H1 (cell line): Measurements from ENCODE around the gene CLCF1. TPM values are rescaled to one million over a fixed set of nuclear protein-coding genes. Genes with fewer than 3 reads are reported as not detected.

Experiments used
- CHD7 ChIP-seq: fragments of 300-600 bp; sonication (generic); IDR thresholded peaks from 2 replicates; pipeline ENCODE4 v1.7.1; 2012; ENCODE audit warnings: low read length, moderate library complexity, mild to moderate bottlenecking, inconsistent platforms; ENCODE audit not compliant: insufficient replicate concordance
- E2F6 ChIP-seq: IDR thresholded peaks from 2 replicates; pipeline ENCODE4 v1.6.1; 2012; ENCODE audit warnings: inconsistent platforms
- HDAC2 ChIP-seq, 2 experiments: fragments of 300-600 bp in 1 of 2; sonication (generic) in 1 of 2; IDR thresholded peaks; 2 replicates each; pipeline ENCODE4 v1.6.1; 2011 to 2012; ENCODE audit warnings: low read depth in 2 of 2, low read length in 2 of 2, mild to moderate bottlenecking in 2 of 2, moderate library complexity in 2 of 2, borderline replicate concordance in 1 of 2, inconsistent platforms in 1 of 2
- JUND ChIP-seq: IDR thresholded peaks from 2 replicates; pipeline ENCODE4 v1.6.1; 2011; ENCODE audit warnings: mild to moderate bottlenecking, improper control_type of control experiment, low read length
- POLR2AphosphoS5 ChIP-seq: IDR thresholded peaks from 2 replicates; pipeline ENCODE4 v1.6.1; 2011; ENCODE audit warnings: low read depth, low read length
- SAP30 ChIP-seq: fragments of 300-600 bp; sonication (generic); IDR thresholded peaks from 2 replicates; pipeline ENCODE4 v1.7.1; 2012; ENCODE audit warnings: low read length, moderate library complexity, mild to moderate bottlenecking, inconsistent platforms; ENCODE audit not compliant: insufficient read depth, insufficient replicate concordance
- SIN3A ChIP-seq, 2 experiments: IDR thresholded peaks in 1 of 2; conservative IDR thresholded peaks in 1 of 2; 2 replicates each; pipeline ENCODE4 v1.6.1; 2011 to 2012; ENCODE audit warnings: low read length in 2 of 2, improper control_type of control experiment in 1 of 2, low read depth in 1 of 2, mild to moderate bottlenecking in 1 of 2
- SIRT6 ChIP-seq: IDR thresholded peaks from one replicate; pipeline ENCODE4 v1.7.1; 2012; ENCODE audit warnings: low read length, inconsistent platforms
- SRF ChIP-seq: IDR thresholded peaks from 2 replicates; pipeline ENCODE4 v1.6.1; 2011; ENCODE audit warnings: mild to moderate bottlenecking, low read depth, low read length, moderate library complexity
- TAF7 ChIP-seq: optimal IDR thresholded peaks from 2 replicates; pipeline ENCODE3; 2011; ENCODE audit warnings: low read depth, mild to moderate bottlenecking, inconsistent platforms, low read length, moderate library complexity, borderline replicate concordance
- polyA plus RNA-seq, 7 experiments: library from polyadenylated mRNA; depleted of rRNA in 3 of 7; stranded (reverse) in 5 of 7; unstranded in 2 of 7; fragments of >200 nt in 5 of 7; fragments of 200-250 nt in 2 of 7; gene quantifications; 1 replicate in 5 of 7; 2 replicates in 1 of 7; 4 replicates in 1 of 7; pipeline versions ENCODE4 v1.2.1 to v1.2.3, GENCODE V29; 2011 to 2013; ENCODE audit warnings: missing spikeins in 2 of 7, mixed read lengths in 2 of 7
- total RNA-seq: library from RNA; stranded (reverse); fragmentation: NEBNext Ultra II Directional; extraction: Animal tissue kit (Norgen Biotek cat#: 25700); gene quantifications from 2 replicates; pipeline ENCODE4 v1.2.1, GENCODE V29; 2021

The CLCF1 gene
- total and polyA plus RNA-seq, 2 of the 8 experiments (the other 6 are each of a cell fraction or from before 2014, with no cell fraction given) = 0.32 to 1.2 TPM

GRCh38 chr11:67369275-67369674 lies 4.1 kb downstream of the CLCF1 start (continued):
- TF ChIP-seq CHD7 = no peak
- no peak for TF ChIP-seq SIRT6
- no peak for TF ChIP-seq SIN3A (conservative IDR thresholded peaks at IDR 0.05 in 1 of 2, IDR thresholded peaks at IDR 0.05 in 1 of 2; ENCODE audit: low read depth in 1 of 2, low read length in 2 of 2)
- TF ChIP-seq TAF7 = no peak
- no peak for TF ChIP-seq JUND
- TF ChIP-seq POLR2AphosphoS5 = no peak
- no peak for TF ChIP-seq SAP30
- no peak for TF ChIP-seq E2F6
- TF ChIP-seq SRF = no peak
- no peak for TF ChIP-seq HDAC2 (IDR thresholded peaks at IDR 0.05; ENCODE audit: borderline replicate concordance in 1 of 2, low read depth in 2 of 2, low read length in 2 of 2)
